H9 (cell line): ENCODE results near the gene ZGLP1. TPM values are rescaled to one million over a fixed set of nuclear protein-coding genes. Genes with fewer than 3 reads are reported as not detected.

Experiments
- DNase-seq: peaks from one replicate; pipeline ENCODE4 v3.0.0-alpha.2; 2017
- H2AFZ ChIP-seq: one replicate; pipeline ENCODE4 v1.6.1; 2013; ENCODE audit warnings: mild to moderate bottlenecking, low read length, control low read depth, moderate library complexity
- H2AK5ac ChIP-seq: 2 replicates; pipeline ENCODE4 v1.6.1; 2013; ENCODE audit warnings: low read length, control low read depth, mixed read lengths; ENCODE audit not compliant: insufficient read length
- H2BK120ac ChIP-seq: one replicate; pipeline ENCODE4 v1.6.1; 2013; ENCODE audit warnings: low read depth, mild to moderate bottlenecking, low read length, control low read depth, inconsistent platforms; ENCODE audit not compliant: poor library complexity, severe bottlenecking
- H2BK12ac ChIP-seq: 2 replicates; pipeline ENCODE4 v1.6.1; 2013; ENCODE audit warnings: low read length, control low read depth, mixed read lengths, low read depth; ENCODE audit not compliant: insufficient read length
- H2BK15ac ChIP-seq: 2 replicates; pipeline ENCODE4 v1.6.1; 2013; ENCODE audit warnings: low read depth, low read length, control low read depth
- H2BK20ac ChIP-seq: one replicate; pipeline ENCODE4 v1.6.1; 2013; ENCODE audit warnings: low read depth, mild to moderate bottlenecking, low read length, control low read depth, inconsistent platforms; ENCODE audit not compliant: poor library complexity, severe bottlenecking
- H2BK5ac ChIP-seq: 2 replicates; pipeline ENCODE4 v1.6.1; 2013; ENCODE audit warnings: low read length, control low read depth, mixed read lengths; ENCODE audit not compliant: insufficient read length
- H3K14ac ChIP-seq: 2 replicates; pipeline ENCODE4 v1.6.1; 2013; ENCODE audit warnings: low read length, control low read depth; ENCODE audit not compliant: insufficient read depth
- H3K18ac ChIP-seq: 2 replicates; pipeline ENCODE4 v1.6.1; 2013; ENCODE audit warnings: low read depth, mild to moderate bottlenecking, mixed read lengths, low read length, control low read depth; ENCODE audit not compliant: insufficient read length
- H3K23ac ChIP-seq: 2 replicates; pipeline ENCODE4 v1.6.1; 2013; ENCODE audit warnings: low read length, control low read depth, mixed read lengths, low read depth; ENCODE audit not compliant: insufficient read length
- H3K23me2 ChIP-seq: 2 replicates; pipeline ENCODE4 v1.6.1; 2013; ENCODE audit warnings: low read depth, mild to moderate bottlenecking, mixed read lengths, low read length, control low read depth; ENCODE audit not compliant: insufficient read length, poor library complexity, severe bottlenecking
- H3K27ac ChIP-seq: 2 replicates; pipeline ENCODE4 v1.5.1; 2013; ENCODE audit warnings: low read length, control low read depth, mixed read lengths, low read depth; ENCODE audit not compliant: insufficient read length
- H3K27me3 ChIP-seq: 2 replicates; pipeline ENCODE4 v1.6.1; 2013; ENCODE audit warnings: low read length, control low read depth, inconsistent platforms; ENCODE audit not compliant: insufficient read depth
- H3K4ac ChIP-seq: 2 replicates; pipeline ENCODE4 v1.6.1; 2013; ENCODE audit warnings: low read depth, mild to moderate bottlenecking, control low read depth, inconsistent platforms, low read length, moderate library complexity
- H3K4me1 ChIP-seq: 2 replicates; pipeline ENCODE4 v1.6.1; 2013; ENCODE audit warnings: low read length, control low read depth, inconsistent platforms; ENCODE audit not compliant: insufficient read depth
- H3K4me2 ChIP-seq: 2 replicates; pipeline ENCODE4 v1.6.1; 2013; ENCODE audit warnings: low read length, control low read depth, mixed read lengths; ENCODE audit not compliant: insufficient read length, insufficient read depth
- H3K56ac ChIP-seq: 2 replicates; pipeline ENCODE4 v1.6.1; 2013; ENCODE audit warnings: low read depth, mild to moderate bottlenecking, mixed read lengths, low read length, control low read depth; ENCODE audit not compliant: insufficient read length
- H3K79me1 ChIP-seq: 2 replicates; pipeline ENCODE4 v1.6.1; 2013; ENCODE audit warnings: low read depth, mild to moderate bottlenecking, moderate library complexity, low read length, control low read depth, inconsistent platforms; ENCODE audit not compliant: insufficient read depth, poor library complexity, severe bottlenecking
- H3K79me2 ChIP-seq: 2 replicates; pipeline ENCODE4 v1.6.1; 2013; ENCODE audit warnings: low read length, control low read depth, inconsistent platforms; ENCODE audit not compliant: insufficient read depth
- H3K9ac ChIP-seq: 2 replicates; pipeline ENCODE4 v1.6.1; 2013; ENCODE audit warnings: low read length, control low read depth, mixed read lengths; ENCODE audit not compliant: insufficient read length; ENCODE audit errors: extremely low read depth
- H3K9me3 ChIP-seq: one replicate; pipeline ENCODE4 v1.6.1; 2013; ENCODE audit warnings: low read depth, low read length, inconsistent platforms; ENCODE audit not compliant: control insufficient read depth
- H3T11ph ChIP-seq: one replicate; pipeline ENCODE4 v1.6.1; 2013; ENCODE audit warnings: mild to moderate bottlenecking, low read length, control low read depth, inconsistent platforms
- H4K20me1 ChIP-seq: one replicate; pipeline ENCODE4 v1.6.1; 2013; ENCODE audit not compliant: control insufficient read depth, insufficient read length, insufficient read depth
- H4K5ac ChIP-seq: 2 replicates; pipeline ENCODE4 v1.6.1; 2013; ENCODE audit warnings: low read depth, mild to moderate bottlenecking, mixed read lengths, low read length, control low read depth; ENCODE audit not compliant: insufficient read length
- H4K8ac ChIP-seq: replicated peaks from 2 replicates; pipeline ENCODE4 v1.6.1; 2013; ENCODE audit warnings: low read length, control low read depth, mixed read lengths, low read depth; ENCODE audit not compliant: insufficient read length
- H4K91ac ChIP-seq: 2 replicates; pipeline ENCODE4 v1.6.1; 2013; ENCODE audit warnings: low read depth, mild to moderate bottlenecking, moderate library complexity, mixed read lengths, low read length, control low read depth; ENCODE audit not compliant: insufficient read length
- H3K27ac Mint-ChIP-seq, 3 experiments: 2 replicates in 2 of 3; 3 replicates in 1 of 3; pipeline ENCODE4 v1.8.0; 2020 to 2021; ENCODE audit warnings: mixed read lengths in 3 of 3, mild to moderate bottlenecking in 1 of 3, moderate library complexity in 1 of 3
- H3K27me3 Mint-ChIP-seq: 2 replicates; pipeline ENCODE4 v1.8.0; 2021; ENCODE audit warnings: low read depth, mild to moderate bottlenecking, moderate library complexity, mixed read lengths
- H3K36me3 Mint-ChIP-seq, 3 experiments: 2 replicates in 2 of 3; 3 replicates in 1 of 3; pipeline ENCODE4 v1.8.0; 2020 to 2021; ENCODE audit warnings: low read depth in 3 of 3, mixed read lengths in 3 of 3; ENCODE audit not compliant: insufficient read depth in 1 of 3
- H3K4me1 Mint-ChIP-seq, 2 experiments: 2 replicates each; pipeline ENCODE4 v1.8.0; 2020; ENCODE audit warnings: mixed read lengths in 2 of 2
- H3K4me3 Mint-ChIP-seq, 2 experiments: 2 replicates in 1 of 2; 3 replicates in 1 of 2; pipeline ENCODE4 v1.8.0; 2020 to 2021; ENCODE audit warnings: mild to moderate bottlenecking in 2 of 2, mixed read lengths in 2 of 2, moderate library complexity in 1 of 2
- H3K9me3 Mint-ChIP-seq, 2 experiments: 2 replicates in 1 of 2; 3 replicates in 1 of 2; pipeline ENCODE4 v1.8.0; 2020; ENCODE audit warnings: mild to moderate bottlenecking in 2 of 2, mixed read lengths in 2 of 2, moderate library complexity in 1 of 2
- CTCF ChIP-seq: fragments of 200-600 bp; sonication (generic); conservative IDR thresholded peaks from 3 replicates; pipeline ENCODE4 v1.8.0; 2021; ENCODE audit warnings: antibody characterized with exemption, mild to moderate bottlenecking
- WGBS: extraction: QIAGEN DNeasy Blood & Tissue Kit; methylation state at CpG from one replicate; pipeline ENCODE4 v1.1.7; 2013; ENCODE audit warnings: missing lambda C conversion rate, low lambda C conversion rate, mixed read lengths; ENCODE audit not compliant: insufficient read length; ENCODE audit errors: extremely low coverage; 5-methylcytosine and 5-hydroxymethylcytosine counted together
- total RNA-seq: library from RNA; stranded (reverse); gene quantifications from 2 replicates; pipeline ENCODE4 v1.2.1, GENCODE V29; 2021

The ZGLP1 gene
- total RNA-seq, 1 experiment from 2014 or later = 6.9 TPM

GRCh38 chr19:10317857-10318462 lies 8.3 kb upstream of the ZGLP1 start:
- H3K79me1 ChIP-seq = no peaks in the 10 kb centered on the region
- H3K36me3 Mint-ChIP-seq = peaks cover 19 to 55% (median 34%) of the 10 kb centered on the region in 3 experiments
- no peak overlapping the region for H4K5ac ChIP-seq
- no peak overlapping the region for H3T11ph ChIP-seq
- H2BK15ac ChIP-seq = no peak overlapping the region
- H3K23ac ChIP-seq = no peak overlapping the region
- peaks cover 2% of the 10 kb centered on the region for H3K27me3 Mint-ChIP-seq
- no peak overlapping the region for H3K4me3 Mint-ChIP-seq
- peaks cover 3% of the 10 kb centered on the region for H3K23me2 ChIP-seq
- no peak overlapping the region for H4K8ac ChIP-seq
- H3K79me2 ChIP-seq = no peaks in the 10 kb centered on the region
- H3K56ac ChIP-seq = no peak overlapping the region
- H3K27me3 ChIP-seq = no peaks in the 10 kb centered on the region
- H3K27ac Mint-ChIP-seq = no peak overlapping the region
- no peak overlapping the region for H2AFZ ChIP-seq
- H2BK5ac ChIP-seq = no peak overlapping the region
- H3K9me3 Mint-ChIP-seq = no peaks in the 10 kb centered on the region; a peak in 1 of 5 replicates
- DNase-seq = no peak
- WGBS = no CpG with 5 or more reads among the region's 15 CpGs
- H2BK12ac ChIP-seq = no peak overlapping the region
- no peak overlapping the region for H3K9ac ChIP-seq
- H3K4me2 ChIP-seq = no peak overlapping the region
- no peaks in the 10 kb centered on the region for H3K9me3 ChIP-seq
- no peak overlapping the region for H2AK5ac ChIP-seq
- TF ChIP-seq CTCF = no peak
- H4K91ac ChIP-seq = no peak overlapping the region
- no peak overlapping the region for H3K27ac ChIP-seq
- no peak overlapping the region for H3K18ac ChIP-seq
- no peak overlapping the region for H3K4ac ChIP-seq
- H3K14ac ChIP-seq = no peak overlapping the region
- H2BK120ac ChIP-seq = no peak overlapping the region
- H3K4me1 ChIP-seq = no peaks in the 10 kb centered on the region
- H3K4me1 Mint-ChIP-seq = peaks cover 11 to 14% of the 10 kb centered on the region in 2 experiments
- no peaks in the 10 kb centered on the region for H4K20me1 ChIP-seq
- no peak overlapping the region for H2BK20ac ChIP-seq
